Spleen (tissue), 11 donors: ENCODE measurements around the gene CLEC16A. TPM values are rescaled to one million over a fixed set of nuclear protein-coding genes. Genes with fewer than 3 reads are reported as not detected.

ENCODE experiments used
- DNase-seq: peaks from one replicate; pipeline ENCODE4 v3.0.0-alpha.2; 2020
- H3K27ac ChIP-seq, 8 donors: fragments of 200-600 bp; sonication (generic) in 7 of 8; 1 replicate in 4 of 8; 2 replicates in 4 of 8; pipeline versions ENCODE4 v1.5.0 to v1.8.0; 2016 to 2021; ENCODE audit warnings: inconsistent platforms in 4 of 8, mild to moderate bottlenecking in 4 of 8, moderate library complexity in 1 of 8
- H3K27me3 ChIP-seq, 7 donors: fragments of 200-600 bp; sonication (generic) in 6 of 7; replicated peaks in 1 of 7; 1 replicate in 4 of 7; 2 replicates in 3 of 7; pipeline versions ENCODE4 v1.5.0 to v1.8.0; 2016 to 2021; ENCODE audit warnings: inconsistent platforms in 3 of 7, mild to moderate bottlenecking in 1 of 7
- H3K36me3 ChIP-seq, 6 donors: fragments of 200-600 bp; sonication (generic) in 5 of 6; 1 replicate in 4 of 6; 2 replicates in 2 of 6; pipeline versions ENCODE4 v1.5.0 to v1.8.0; 2016 to 2021; ENCODE audit warnings: inconsistent platforms in 2 of 6
- H3K4me1 ChIP-seq, 6 donors: fragments of 200-600 bp; sonication (generic) in 5 of 6; 1 replicate in 3 of 6; 2 replicates in 3 of 6; pipeline versions ENCODE4 v1.5.0 to v1.8.0; 2016 to 2021; ENCODE audit warnings: inconsistent platforms in 3 of 6
- H3K4me3 ChIP-seq, 8 donors: fragments of 200-600 bp; sonication (generic) in 7 of 8; 1 replicate in 4 of 8; 2 replicates in 4 of 8; pipeline versions ENCODE4 v1.5.0 to v1.8.0; 2016 to 2021; ENCODE audit warnings: inconsistent platforms in 4 of 8, mild to moderate bottlenecking in 4 of 8, moderate library complexity in 2 of 8
- H3K9me3 ChIP-seq, 8 donors: fragments of 200-600 bp; sonication (generic) in 7 of 8; 1 replicate in 4 of 8; 2 replicates in 4 of 8; pipeline versions ENCODE4 v1.5.0 to v1.8.0; 2016 to 2021; ENCODE audit warnings: inconsistent platforms in 4 of 8
- POLR2A ChIP-seq, 3 donors: fragments of 450-650 bp; IDR thresholded peaks; one replicate each; pipeline ENCODE4 v1.5.1; 2017; ENCODE audit warnings: antibody characterized with exemption in 3 of 3, mild to moderate bottlenecking in 1 of 3
- POLR2AphosphoS5 ChIP-seq, 3 donors: sonication (generic); formaldehyde crosslinking; IDR thresholded peaks; one replicate each; pipeline ENCODE4 v1.5.1; 2017; ENCODE audit warnings: antibody characterized with exemption in 3 of 3
- WGBS, 5 donors: extraction: QIAGEN DNeasy Blood & Tissue Kit in 3 of 5; methylation state at CpG; one replicate each; pipeline versions ENCODE4 v1.1.5 to v1.1.7; 2013 to 2018; 5-methylcytosine and 5-hydroxymethylcytosine counted together
- intact Hi-C: fragments of 100-400 bp; cut with DNase I; formaldehyde crosslinking; loops from one replicate; pipeline ENCODE4 v1.15.0; 2023; ENCODE audit warnings: low total_unique reads
- polyA plus RNA-seq, 3 donors: library from polyadenylated mRNA; stranded (reverse); fragments of 200-250 nt; gene quantifications; one replicate each; pipeline ENCODE4 v1.2.1, GENCODE V29; 2013
- total RNA-seq, 7 donors: library from RNA; depleted of rRNA in 3 of 7; stranded (reverse); fragments of >200 nt in 3 of 7; fragmentation: NEBNext Ultra II Directional in 4 of 7; extraction: Animal tissue kit (Norgen Biotek cat#: 25700) in 4 of 7; gene quantifications; one replicate each; pipeline versions ENCODE4 v1.1.0 to v1.2.1, GENCODE V29; 2016 to 2021
- TF ChIP-seq, protein P1 (sequence below), 11 experiments: fragments of 200-600 bp in 7 of 11; fragments of 450-650 bp in 4 of 11; sonication (generic) in 4 of 11; IDR thresholded peaks in 8 of 11; conservative IDR thresholded peaks in 3 of 11; 1 replicate in 7 of 11; 2 replicates in 4 of 11; pipeline versions ENCODE4 v1.4.0 to v1.8.0; 2016 to 2021; ENCODE audit warnings: antibody characterized with exemption in 11 of 11, inconsistent platforms in 4 of 11, mild to moderate bottlenecking in 1 of 11
- donor health status: healthy with polysubstance abuse.
- donor health status: DM: no; HTN: no; CAD: no; lungs with moderate emphysema.
- donor health status: DM: no; HTN: no; CAD: no.
- donor health status: Bipolar disorder and iron deficiency.
- donor health status: healthy.
- donor health status: DM: no; HTN: no; CAD: no.
- donor health status: DM: yes; HTN: yes; CAD: no.

The CLEC16A gene
- total and polyA plus RNA-seq, 10 donors, result 7.3 to 54.6 (median 35.1) TPM

DNA sequence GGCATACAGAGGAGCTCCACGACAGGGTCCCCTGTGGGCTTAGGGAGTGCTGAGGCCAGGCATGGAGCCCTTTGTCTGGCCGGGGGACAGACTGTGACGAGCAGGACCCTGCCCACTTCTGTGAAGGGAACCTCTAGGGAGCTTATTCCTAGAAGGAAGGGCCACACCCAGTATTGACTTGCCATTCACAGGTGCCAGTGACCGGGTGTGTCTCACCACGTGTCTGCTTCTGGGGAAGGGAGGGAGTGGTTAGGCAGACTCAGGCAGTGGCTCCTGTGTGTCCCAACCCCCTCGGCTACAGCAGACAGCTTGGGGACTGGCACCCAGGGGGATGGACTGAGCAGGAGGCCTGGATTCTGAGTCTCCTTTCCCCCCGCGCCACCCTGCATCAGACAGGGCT is 254.5 kb downstream of the CLEC16A start:
- no peak overlapping the region for H3K27ac ChIP-seq
- peaks cover 0 to 13% (median 0%) of the 10 kb centered on the region in 6 donors for H3K36me3 ChIP-seq
- intact Hi-C loops, result no loop called here
- H3K27me3 ChIP-seq, result peaks cover 0 to 13% (median 0%) of the 10 kb centered on the region in 7 donors
- no peaks in the 10 kb centered on the region for H3K9me3 ChIP-seq
- peaks cover 0 to 41% (median 1%) of the 10 kb centered on the region in 6 donors for H3K4me1 ChIP-seq
- TF ChIP-seq, protein P1, sequence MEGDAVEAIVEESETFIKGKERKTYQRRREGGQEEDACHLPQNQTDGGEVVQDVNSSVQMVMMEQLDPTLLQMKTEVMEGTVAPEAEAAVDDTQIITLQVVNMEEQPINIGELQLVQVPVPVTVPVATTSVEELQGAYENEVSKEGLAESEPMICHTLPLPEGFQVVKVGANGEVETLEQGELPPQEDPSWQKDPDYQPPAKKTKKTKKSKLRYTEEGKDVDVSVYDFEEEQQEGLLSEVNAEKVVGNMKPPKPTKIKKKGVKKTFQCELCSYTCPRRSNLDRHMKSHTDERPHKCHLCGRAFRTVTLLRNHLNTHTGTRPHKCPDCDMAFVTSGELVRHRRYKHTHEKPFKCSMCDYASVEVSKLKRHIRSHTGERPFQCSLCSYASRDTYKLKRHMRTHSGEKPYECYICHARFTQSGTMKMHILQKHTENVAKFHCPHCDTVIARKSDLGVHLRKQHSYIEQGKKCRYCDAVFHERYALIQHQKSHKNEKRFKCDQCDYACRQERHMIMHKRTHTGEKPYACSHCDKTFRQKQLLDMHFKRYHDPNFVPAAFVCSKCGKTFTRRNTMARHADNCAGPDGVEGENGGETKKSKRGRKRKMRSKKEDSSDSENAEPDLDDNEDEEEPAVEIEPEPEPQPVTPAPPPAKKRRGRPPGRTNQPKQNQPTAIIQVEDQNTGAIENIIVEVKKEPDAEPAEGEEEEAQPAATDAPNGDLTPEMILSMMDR (IDR thresholded peaks at IDR 0.05 in 8 of 11, conservative IDR thresholded peaks at IDR 0.05 in 3 of 11), result no peak
- no peak for TF ChIP-seq POLR2A (IDR thresholded peaks at IDR 0.05)
- 52 to 63% (median 56%) methylated on average over 6 to 8 of the region's 8 CpGs for WGBS, 5 donors
- DNase-seq, result no peak
- H3K4me3 ChIP-seq, result no peak overlapping the region

DNA sequence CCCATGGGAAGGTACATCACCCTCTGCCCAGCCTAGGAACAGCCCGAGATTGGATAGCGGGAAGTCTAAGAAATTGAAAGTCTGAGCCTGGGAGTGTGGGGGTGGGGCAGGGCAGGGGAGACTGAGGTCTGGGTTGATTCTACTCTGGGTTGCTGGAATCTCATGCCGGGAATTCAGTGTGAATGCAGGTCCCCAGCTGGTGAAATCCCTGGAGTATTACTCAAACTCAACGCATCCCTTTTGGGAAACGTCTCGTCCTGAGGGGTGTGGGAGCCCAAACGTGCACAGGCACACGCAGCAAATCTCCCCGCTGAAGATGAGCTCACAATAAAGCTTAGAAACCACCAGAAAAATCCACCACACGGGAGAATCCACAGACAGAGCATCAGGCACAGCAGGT is 256.2 kb downstream of the CLEC16A start:
- WGBS, 5 donors, result 73 to 87% (median 84%) methylated on average over 10 of the region's 10 CpGs
- H3K36me3 ChIP-seq, result peaks cover 0 to 13% (median 0%) of the 10 kb centered on the region in 6 donors
- H3K4me3 ChIP-seq, result no peak overlapping the region
- peaks cover 0 to 40% (median 5%) of the 10 kb centered on the region in 6 donors for H3K4me1 ChIP-seq
- H3K27me3 ChIP-seq, result peaks cover 0 to 13% (median 0%) of the 10 kb centered on the region in 7 donors
- TF ChIP-seq POLR2AphosphoS5 (IDR thresholded peaks at IDR 0.05), result no peak
- TF ChIP-seq POLR2A (IDR thresholded peaks at IDR 0.05), result no peak
- TF ChIP-seq, protein P1 (IDR thresholded peaks at IDR 0.05 in 8 of 11, conservative IDR thresholded peaks at IDR 0.05 in 3 of 11), result no peak
- no peak for DNase-seq
- H3K27ac ChIP-seq, result no peak overlapping the region
- intact Hi-C loops, result no loop called here
- H3K9me3 ChIP-seq, result no peaks in the 10 kb centered on the region

DNA sequence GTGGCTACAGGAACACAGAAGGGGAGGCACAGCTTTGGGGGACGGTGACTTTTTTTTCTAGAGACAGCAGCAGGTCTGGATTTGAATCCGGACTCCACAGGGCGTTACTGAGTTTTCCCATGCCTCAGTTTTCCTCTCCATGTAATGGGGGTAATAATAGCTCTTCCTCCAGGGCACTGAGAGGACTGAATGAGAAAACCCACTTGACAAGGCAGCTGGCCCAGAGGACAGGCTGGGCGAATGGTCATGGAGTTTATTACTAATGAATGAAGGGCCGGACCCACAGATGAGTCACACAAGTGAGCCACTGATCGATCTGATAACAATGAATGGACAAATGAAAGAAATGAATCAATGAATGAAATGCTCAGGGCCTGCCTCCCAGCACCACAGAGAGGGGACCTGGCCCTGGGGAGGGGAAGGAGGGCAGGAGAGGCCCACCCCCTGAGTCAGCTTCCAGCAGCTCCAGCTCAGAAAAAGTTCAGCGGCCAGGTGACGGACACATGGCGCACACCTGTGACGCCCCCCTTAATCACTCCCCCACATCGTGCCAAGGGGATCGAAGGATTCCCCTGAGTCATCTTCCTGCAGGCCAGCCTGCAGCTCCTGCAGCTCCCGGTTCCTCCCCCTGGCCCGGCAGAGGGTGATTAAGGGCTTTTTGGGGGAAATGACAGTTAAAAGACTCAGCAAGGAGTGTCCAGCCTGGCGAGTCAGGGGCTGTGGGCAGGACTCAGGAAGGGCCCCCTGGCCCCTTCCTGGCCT is 257.3 kb downstream of the CLEC16A start:
- Histone ChIP-seq H3K36me3 (peaks cover 0 to 7% (median 0%) of the 10 kb centered on the region in 6 donors), H3K4me3 (no peak overlapping the region), H3K27me3 (peaks cover 0 to 13% (median 0%) of the 10 kb centered on the region in 7 donors), H3K9me3 (no peaks in the 10 kb centered on the region), H3K27ac (peak overlapping the region in 1 of 8 donors; percentile 24), H3K4me1 (peaks cover 6 to 51% (median 16%) of the 10 kb centered on the region in 6 donors)
- intact Hi-C loops, result no loop called here
- TF ChIP-seq, protein P1 (IDR thresholded peaks at IDR 0.05 in 8 of 11, conservative IDR thresholded peaks at IDR 0.05 in 3 of 11), result no peak
- no peak for TF ChIP-seq POLR2A (IDR thresholded peaks at IDR 0.05)
- no peak for TF ChIP-seq POLR2AphosphoS5 (IDR thresholded peaks at IDR 0.05)
- 40 to 65% (median 48%) methylated on average over 8 to 15 of the region's 15 CpGs for WGBS, 5 donors
- no peak for DNase-seq
